ENCODE measurements around the gene ANKRD44. TPM values are rescaled to one million over a fixed set of nuclear protein-coding genes. Genes with fewer than 3 reads are reported as not detected.

ANKRD44 gene
- total and polyA plus RNA-seq, 2 of the 8 experiments (the other 6 are each of a cell fraction or from before 2014, with no cell fraction given), result 1.2 to 1.3 TPM

DNA sequence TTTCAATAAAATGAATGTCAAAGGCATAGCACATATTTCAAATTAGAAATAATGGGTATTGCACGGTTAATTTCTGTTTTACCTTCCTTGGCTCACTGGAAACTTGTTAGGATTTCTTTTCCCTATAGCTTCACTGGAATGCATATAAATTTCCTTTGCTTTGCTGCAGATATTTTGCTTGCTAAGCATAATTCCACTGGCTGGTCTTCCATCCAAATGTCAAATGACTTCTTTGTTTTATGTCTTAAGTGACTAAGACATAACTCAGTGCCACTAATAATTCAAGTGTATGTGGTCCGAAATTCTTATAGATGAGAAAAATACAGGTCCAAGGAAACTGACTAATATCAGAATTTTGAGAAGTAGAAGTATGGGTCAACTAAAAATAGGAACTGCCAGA is 201.3 kb downstream of the ANKRD44 start (continued):
- TF ChIP-seq SP1 (IDR thresholded peaks at IDR 0.05; ENCODE audit: low read depth, low read length), result no peak
- TF ChIP-seq CEBPB (IDR thresholded peaks at IDR 0.05; ENCODE audit: low read depth, low read length), result no peak
- TF ChIP-seq CTBP2 (IDR thresholded peaks at IDR 0.05; ENCODE audit: borderline replicate concordance, insufficient read depth, insufficient read length, low read length), result no peak
- TF ChIP-seq SRF (IDR thresholded peaks at IDR 0.05; ENCODE audit: low read depth, low read length), result no peak
- no peak for TF ChIP-seq CHD1 (IDR thresholded peaks at IDR 0.05; ENCODE audit: low read depth, low read length)
- TF ChIP-seq TCF12 (IDR thresholded peaks at IDR 0.05; ENCODE audit: low read depth, low read length), result no peak

Measured in H1 (cell line).